ENCODE data around the gene ITPR3. TPM values are rescaled to one million over a fixed set of nuclear protein-coding genes. Genes with fewer than 3 reads are reported as not detected.

ITPR3 gene
- total and polyA plus RNA-seq, 2 of the 13 experiments (the other 11 are each of a cell fraction or from before 2014, with no cell fraction given), result 3.8 to 21.4 TPM

DNA sequence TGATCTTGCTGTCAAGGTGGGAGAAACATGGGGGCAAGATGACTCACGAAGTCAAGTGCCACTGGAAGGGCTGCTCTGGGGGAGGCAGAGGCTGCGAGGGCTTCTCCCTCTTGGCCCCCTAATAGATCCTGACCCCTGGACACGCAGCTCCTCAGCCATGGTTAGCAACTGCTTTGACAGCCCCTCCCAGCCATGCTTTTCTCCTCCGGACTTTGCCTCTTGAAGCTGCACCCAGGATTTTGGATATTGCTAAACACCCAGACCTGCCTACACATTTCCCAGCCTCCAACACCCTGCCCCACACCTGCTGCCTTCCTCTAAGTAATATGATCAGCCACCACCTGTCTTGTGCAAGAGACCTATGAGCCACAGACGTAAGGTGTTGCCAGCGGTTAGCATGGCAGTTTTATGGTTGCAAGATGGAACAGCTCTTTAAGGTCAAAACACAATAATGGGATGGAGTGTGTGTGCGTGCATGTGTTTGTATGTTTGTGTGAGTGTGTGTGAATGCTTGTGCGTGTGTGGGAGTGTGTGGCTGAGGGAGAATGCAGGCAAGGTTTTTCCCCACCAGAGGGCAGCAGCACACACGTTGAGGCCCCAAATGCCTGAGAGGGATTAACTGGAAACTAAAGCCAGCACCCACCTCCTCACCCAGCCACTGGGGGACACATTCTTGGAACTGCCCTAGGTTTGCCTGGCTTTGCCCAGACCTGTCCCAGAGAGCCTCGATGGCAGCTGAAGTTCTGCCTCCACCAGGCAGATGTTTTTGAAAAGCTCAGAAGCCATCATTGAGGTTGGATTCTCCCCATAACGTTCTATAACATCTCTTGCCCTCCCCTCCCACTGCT lies 123.1 kb downstream of the ITPR3 start (continued):
- TF ChIP-seq MYNN (CRISPR knock-in tag; IDR thresholded peaks at IDR 0.05; ENCODE audit: low read depth) (0 out of 2 replicates have a peak, but pooled peaks have one; percentile 74), ZSCAN25 (CRISPR knock-in tag; IDR thresholded peaks at IDR 0.05) (peak; percentile 65; the same call in 1 of the 2 replicates), HMGXB4 (CRISPR knock-in tag; IDR thresholded peaks at IDR 0.05; ENCODE audit: borderline replicate concordance in 1 of 2, low read depth in 1 of 2) (peak; percentile 56 to 87; a peak in 3 of 4 replicates), HOMEZ (CRISPR knock-in tag; IDR thresholded peaks at IDR 0.05; ENCODE audit: low read depth) (peak; percentile 33; the same call in 1 of the 2 replicates), ZNF235 (CRISPR knock-in tag; IDR thresholded peaks at IDR 0.05; ENCODE audit: borderline replicate concordance) (no peak), PHF21A (CRISPR knock-in tag; IDR thresholded peaks at IDR 0.05) (peak; percentile 50), ARID2 (CRISPR knock-in tag; IDR thresholded peaks at IDR 0.05; ENCODE audit: borderline replicate concordance) (no peak), RAD51 (IDR thresholded peaks at IDR 0.05; ENCODE audit: borderline replicate concordance) (no peak), ZNF646 (CRISPR knock-in tag; IDR thresholded peaks at IDR 0.05) (peak; percentile 90), TFAP4 (IDR thresholded peaks at IDR 0.05; ENCODE audit: borderline replicate concordance, low read depth) (no peak), SRSF4 (IDR thresholded peaks at IDR 0.05; ENCODE audit: low read depth, low read length, poor library complexity, severe bottlenecking) (no peak), ZNF513 (CRISPR knock-in tag; conservative IDR thresholded peaks at IDR 0.05) (no peak)
- TF ChIP-seq, protein P1, sequence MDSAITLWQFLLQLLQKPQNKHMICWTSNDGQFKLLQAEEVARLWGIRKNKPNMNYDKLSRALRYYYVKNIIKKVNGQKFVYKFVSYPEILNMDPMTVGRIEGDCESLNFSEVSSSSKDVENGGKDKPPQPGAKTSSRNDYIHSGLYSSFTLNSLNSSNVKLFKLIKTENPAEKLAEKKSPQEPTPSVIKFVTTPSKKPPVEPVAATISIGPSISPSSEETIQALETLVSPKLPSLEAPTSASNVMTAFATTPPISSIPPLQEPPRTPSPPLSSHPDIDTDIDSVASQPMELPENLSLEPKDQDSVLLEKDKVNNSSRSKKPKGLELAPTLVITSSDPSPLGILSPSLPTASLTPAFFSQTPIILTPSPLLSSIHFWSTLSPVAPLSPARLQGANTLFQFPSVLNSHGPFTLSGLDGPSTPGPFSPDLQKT (CRISPR knock-in tag; IDR thresholded peaks at IDR 0.05; ENCODE audit: borderline replicate concordance), result no peak

Data from HepG2 (cell line).